SIG-M5 treated with dmso at 0.1 percent for 504 hours (cell line): ENCODE results near the gene MYBPH.

ENCODE experiments used
- DNase-seq: peaks from one replicate; lab custom pipeline; 2025; ENCODE audit not compliant: unreplicated experiment; lab: John Stamatoyannopoulos, UW

The MYBPH gene

GRCh38 chr1:203150511-203151297 is 24.9 kb downstream of the MYBPH start:
- no peak for DNase-seq

GRCh38 chr1:203149188-203149840 is 26.3 kb downstream of the MYBPH start:
- no peak for DNase-seq

- DNase-seq = no peak
Measured at GRCh38 chr1:203148579-203148978, 27.0 kb downstream of the MYBPH start.

GRCh38 chr1:203148127-203148526 is 27.5 kb downstream of the MYBPH start:
- peak; percentile 27 for DNase-seq

GRCh38 chr1:203147376-203147775 is 28.2 kb downstream of the MYBPH start:
- no peak for DNase-seq

GRCh38 chr1:203146537-203146936 is 29.1 kb downstream of the MYBPH start:
- no peak for DNase-seq

- DNase-seq = no peak
Measured at GRCh38 chr1:203146042-203146369, 29.6 kb downstream of the MYBPH start.

GRCh38 chr1:203145321-203146041 is 30.1 kb downstream of the MYBPH start:
- no peak for DNase-seq

- no peak for DNase-seq
Measured at GRCh38 chr1:203144661-203145060, 31.0 kb downstream of the MYBPH start.

- no peak for DNase-seq
Measured at GRCh38 chr1:203143641-203144040, 32.0 kb downstream of the MYBPH start.

GRCh38 chr1:203142684-203143408 is 32.8 kb downstream of the MYBPH start:
- no peak for DNase-seq

- DNase-seq = no peak
Measured at GRCh38 chr1:203142124-203142523, 33.5 kb downstream of the MYBPH start.

GRCh38 chr1:203140743-203141520 is 34.7 kb downstream of the MYBPH start:
- DNase-seq = no peak

- no peak for DNase-seq
Measured at GRCh38 chr1:203139976-203140475, 35.6 kb downstream of the MYBPH start.

- DNase-seq = no peak
Measured at GRCh38 chr1:203138066-203138465, 37.6 kb downstream of the MYBPH start.

- no peak for DNase-seq
Measured at GRCh38 chr1:203137324-203137723, 38.3 kb downstream of the MYBPH start.

GRCh38 chr1:203136409-203137042 is 39.1 kb downstream of the MYBPH start:
- DNase-seq = no peak

- DNase-seq = peak; percentile 68
Measured at GRCh38 chr1:203135636-203136305, 39.9 kb downstream of the MYBPH start.

GRCh38 chr1:203133970-203134725 is 41.5 kb downstream of the MYBPH start:
- DNase-seq = peak; percentile 78
